Measurements from ENCODE around the gene PLIN4.

PLIN4 gene

DNA sequence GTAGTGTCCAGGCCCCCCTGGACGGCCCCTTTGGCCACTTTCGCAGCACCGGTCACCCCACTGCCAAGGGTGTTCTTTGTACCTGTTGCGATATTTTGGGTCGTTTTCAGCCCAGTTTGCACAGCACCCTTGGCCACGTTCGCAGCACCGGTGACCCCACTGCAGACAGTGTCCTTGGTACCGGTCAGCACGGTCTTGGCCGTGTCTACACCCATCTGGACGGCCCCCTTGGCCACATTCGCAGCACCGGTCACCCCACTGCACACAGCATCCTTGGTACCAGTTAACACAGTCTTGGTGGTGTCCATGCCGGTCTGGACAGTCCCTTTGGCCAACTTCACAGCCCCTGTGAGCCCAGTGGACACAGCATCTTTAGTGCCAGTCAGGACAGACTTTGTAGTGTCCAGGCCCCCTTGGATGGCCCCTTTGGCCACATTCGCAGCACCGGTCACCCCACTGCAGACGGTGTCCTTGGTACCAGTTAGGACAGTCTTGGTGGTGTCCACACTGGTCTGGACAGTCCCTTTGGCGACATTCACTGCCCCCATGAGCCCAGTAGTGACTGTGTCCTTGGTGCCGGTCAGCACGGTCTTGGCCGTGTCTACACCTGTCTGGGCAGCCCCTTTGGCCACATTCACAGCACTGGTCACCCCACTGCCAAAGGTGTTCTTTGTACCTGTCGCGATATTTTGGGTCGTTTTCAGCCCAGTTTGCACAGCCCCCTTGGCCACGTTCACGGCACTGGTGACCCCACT lies 6.8 kb downstream of the PLIN4 start:
- Mint-ChIP-seq H3K9me3 (no peaks in the 10 kb centered on the region), H3K4me3 (no peak overlapping the region), H3K27ac (no peak overlapping the region), H3K27me3 (peaks cover 0 to 5% of the 10 kb centered on the region in 2 donors), H3K4me1 (no peaks in the 10 kb centered on the region), H3K36me3 (peaks cover 4 to 8% of the 10 kb centered on the region in 2 donors)
- ATAC-seq (replicated peaks), result no peak
- no peak for DNase-seq

DNA sequence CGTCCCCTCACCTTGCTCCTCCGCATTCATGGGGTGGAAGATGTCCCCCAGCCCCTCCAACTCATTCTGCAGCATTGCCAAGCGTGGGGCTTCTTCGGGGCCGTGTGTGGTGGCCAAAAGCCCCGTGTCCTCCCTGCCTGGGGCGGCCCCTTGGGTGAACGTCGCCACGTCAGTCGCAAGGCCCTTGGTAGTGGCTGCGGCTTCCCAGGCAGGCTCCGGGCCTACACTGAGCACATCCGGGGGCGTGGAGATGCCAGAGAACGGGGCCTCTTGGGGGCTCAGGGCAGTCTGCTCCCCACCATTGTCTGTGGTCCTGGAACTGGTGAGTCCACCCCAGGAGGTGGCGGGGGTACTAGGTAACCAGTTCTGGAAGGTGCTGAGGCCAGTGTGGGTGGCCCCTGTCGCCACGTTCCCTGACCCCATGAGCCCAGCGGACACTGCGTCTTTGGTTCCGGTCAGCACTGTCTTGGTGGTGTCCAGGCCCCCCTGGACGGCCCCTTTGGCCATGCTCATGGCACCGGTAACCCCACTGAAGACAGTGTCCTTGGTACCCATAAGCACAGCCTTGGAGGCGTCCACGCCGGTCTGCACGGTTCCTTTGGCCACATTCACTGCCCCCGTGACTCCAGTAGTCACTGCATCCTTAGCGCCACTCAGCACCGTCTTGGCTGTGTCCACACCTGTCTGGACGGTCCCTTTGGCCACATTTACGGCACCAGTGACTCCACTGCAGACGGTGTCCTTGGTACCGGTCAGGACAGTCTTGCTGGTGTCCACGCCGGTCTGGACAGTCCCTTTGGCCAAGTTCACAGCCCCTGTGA lies 7.6 kb downstream of the PLIN4 start:
- H3K9me3 Mint-ChIP-seq, result peaks cover 0 to 1% of the 10 kb centered on the region in 2 donors
- ATAC-seq (replicated peaks), result no peak
- H3K4me3 Mint-ChIP-seq, result no peak overlapping the region
- H3K4me1 Mint-ChIP-seq, result peaks cover under 1 to 2% of the 10 kb centered on the region in 2 donors
- peaks cover 0 to 4% of the 10 kb centered on the region in 2 donors for H3K27me3 Mint-ChIP-seq
- DNase-seq, result no peak
- H3K36me3 Mint-ChIP-seq, result peaks cover 12 to 16% of the 10 kb centered on the region in 2 donors
- no peak overlapping the region for H3K27ac Mint-ChIP-seq

DNA sequence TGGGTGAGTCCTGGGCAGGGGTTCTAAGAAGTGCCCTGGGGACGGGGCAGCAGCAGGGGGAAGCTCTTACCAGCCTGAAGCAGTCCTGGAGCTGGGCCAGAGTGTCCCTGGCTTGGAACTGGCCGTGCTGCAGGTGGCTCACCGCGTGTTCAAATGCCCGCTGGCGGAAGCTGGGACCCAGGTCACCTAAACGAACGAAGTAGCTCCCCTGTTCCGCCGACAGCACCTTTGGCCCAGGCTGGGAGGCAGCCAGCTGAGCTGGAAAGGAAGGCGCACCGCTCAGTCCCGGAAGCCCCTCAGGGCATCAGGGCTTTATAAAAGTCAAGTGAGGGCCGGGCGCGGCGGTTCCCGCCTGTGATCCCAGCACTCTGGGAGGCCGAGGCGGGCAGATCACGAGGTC lies 9.6 kb downstream of the PLIN4 start:
- H3K4me3 Mint-ChIP-seq, result no peak overlapping the region
- no peak for ATAC-seq (replicated peaks)

DNA sequence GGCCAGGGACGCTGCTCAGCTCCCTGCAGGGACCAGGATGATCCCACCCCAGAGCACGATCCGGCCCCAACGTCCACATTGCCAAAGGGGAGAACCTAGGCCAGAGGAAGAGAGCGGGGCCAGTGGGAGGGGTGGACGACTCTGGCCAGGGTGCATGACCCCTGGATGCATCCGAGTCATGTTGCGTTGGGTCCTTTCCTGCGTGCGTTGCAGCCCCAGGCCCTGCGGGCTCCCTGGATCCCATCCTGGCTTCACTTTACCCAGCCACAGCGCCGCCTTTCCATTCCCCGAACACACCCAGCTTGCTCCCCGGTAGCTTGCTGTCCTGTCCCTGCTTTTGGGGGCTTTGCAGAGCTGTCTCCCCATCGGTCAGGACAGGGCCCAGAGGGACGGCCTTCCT lies 10.5 kb downstream of the PLIN4 start:
- DNase-seq (no peak), ATAC-seq (replicated peaks) (no peak)
- peaks cover 29 to 33% of the 10 kb centered on the region in 2 donors for H3K36me3 Mint-ChIP-seq
- H3K27ac Mint-ChIP-seq, result peak overlapping the region; percentile 25
- H3K4me1 Mint-ChIP-seq, result peaks cover 2 to 12% of the 10 kb centered on the region in 2 donors
- H3K27me3 Mint-ChIP-seq, result no peaks in the 10 kb centered on the region
- H3K9me3 Mint-ChIP-seq, result peaks cover 0 to 1% of the 10 kb centered on the region in 2 donors
- no peak overlapping the region for H3K4me3 Mint-ChIP-seq

More for the DNA sequence above, 9.6 kb downstream of the PLIN4 start:
- Mint-ChIP-seq H3K36me3 (peaks cover 29 to 32% of the 10 kb centered on the region in 2 donors), H3K4me1 (peaks cover 2 to 12% of the 10 kb centered on the region in 2 donors), H3K27me3 (no peaks in the 10 kb centered on the region), H3K9me3 (peaks cover 0 to 1% of the 10 kb centered on the region in 2 donors), H3K27ac (no peak overlapping the region)
- no peak for DNase-seq

DNA sequence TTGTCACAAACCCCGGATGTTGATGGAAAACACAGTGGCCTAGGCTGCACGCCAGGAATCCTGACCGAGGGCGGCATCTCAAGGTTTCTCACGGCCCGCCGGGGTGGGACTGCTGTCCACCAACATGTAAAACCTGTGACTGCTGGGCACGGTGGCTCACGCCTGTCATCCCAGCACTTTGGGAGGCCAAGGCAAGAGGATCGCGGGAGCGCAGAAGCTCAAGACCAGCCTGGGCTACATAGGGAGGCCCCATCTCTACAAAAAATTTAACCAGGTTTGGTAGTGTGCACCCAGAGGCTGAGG lies 11.2 kb downstream of the PLIN4 start:
- Mint-ChIP-seq H3K27me3 (no peaks in the 10 kb centered on the region), H3K36me3 (peaks cover 31 to 35% of the 10 kb centered on the region in 2 donors), H3K4me1 (peaks cover 2 to 12% of the 10 kb centered on the region in 2 donors), H3K4me3 (no peak overlapping the region), H3K9me3 (peaks cover 0 to 1% of the 10 kb centered on the region in 2 donors), H3K27ac (no peak overlapping the region)
- DNase-seq (no peak), ATAC-seq (replicated peaks) (no peak)

DNA sequence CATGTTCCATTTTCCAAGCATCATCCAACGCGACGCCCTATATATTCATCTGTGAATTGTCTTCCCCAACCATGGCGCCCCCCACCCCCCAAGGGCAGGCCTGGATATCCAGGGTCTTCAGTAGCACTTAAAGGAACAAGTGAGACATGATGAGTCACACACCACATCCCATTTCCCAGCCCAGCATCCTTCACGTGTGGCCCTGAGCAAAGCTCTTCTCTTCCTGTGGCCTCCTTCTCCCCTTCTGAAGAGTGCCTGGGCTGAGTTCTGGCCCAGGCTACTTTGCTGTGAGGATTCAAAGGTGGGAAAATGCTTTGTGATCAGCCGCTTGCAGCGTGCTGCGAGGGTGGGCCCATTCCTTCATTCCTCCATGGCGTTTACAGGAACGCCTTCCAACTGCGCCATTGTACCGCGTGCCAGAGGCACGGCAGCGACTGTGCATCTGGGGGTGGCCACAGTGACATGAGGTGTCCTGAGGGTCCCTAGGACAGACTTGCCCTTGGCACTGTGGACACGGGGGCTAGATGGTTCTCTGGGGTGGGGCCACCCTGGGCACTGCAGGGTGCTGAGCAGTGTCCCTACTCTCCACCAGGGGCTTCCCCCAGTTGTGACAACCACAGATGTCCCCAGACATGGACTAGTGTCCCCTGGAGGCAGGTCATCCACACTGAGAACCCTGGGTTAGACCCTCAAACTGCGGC lies 11.7 kb downstream of the PLIN4 start:
- H3K27ac Mint-ChIP-seq, result no peak overlapping the region
- no peaks in the 10 kb centered on the region for H3K27me3 Mint-ChIP-seq
- H3K4me3 Mint-ChIP-seq, result no peak overlapping the region
- peaks cover 32 to 35% of the 10 kb centered on the region in 2 donors for H3K36me3 Mint-ChIP-seq
- no peak for DNase-seq
- ATAC-seq (replicated peaks), result no peak
- peaks cover 0 to 1% of the 10 kb centered on the region in 2 donors for H3K9me3 Mint-ChIP-seq
- peaks cover 2 to 12% of the 10 kb centered on the region in 2 donors for H3K4me1 Mint-ChIP-seq

DNA sequence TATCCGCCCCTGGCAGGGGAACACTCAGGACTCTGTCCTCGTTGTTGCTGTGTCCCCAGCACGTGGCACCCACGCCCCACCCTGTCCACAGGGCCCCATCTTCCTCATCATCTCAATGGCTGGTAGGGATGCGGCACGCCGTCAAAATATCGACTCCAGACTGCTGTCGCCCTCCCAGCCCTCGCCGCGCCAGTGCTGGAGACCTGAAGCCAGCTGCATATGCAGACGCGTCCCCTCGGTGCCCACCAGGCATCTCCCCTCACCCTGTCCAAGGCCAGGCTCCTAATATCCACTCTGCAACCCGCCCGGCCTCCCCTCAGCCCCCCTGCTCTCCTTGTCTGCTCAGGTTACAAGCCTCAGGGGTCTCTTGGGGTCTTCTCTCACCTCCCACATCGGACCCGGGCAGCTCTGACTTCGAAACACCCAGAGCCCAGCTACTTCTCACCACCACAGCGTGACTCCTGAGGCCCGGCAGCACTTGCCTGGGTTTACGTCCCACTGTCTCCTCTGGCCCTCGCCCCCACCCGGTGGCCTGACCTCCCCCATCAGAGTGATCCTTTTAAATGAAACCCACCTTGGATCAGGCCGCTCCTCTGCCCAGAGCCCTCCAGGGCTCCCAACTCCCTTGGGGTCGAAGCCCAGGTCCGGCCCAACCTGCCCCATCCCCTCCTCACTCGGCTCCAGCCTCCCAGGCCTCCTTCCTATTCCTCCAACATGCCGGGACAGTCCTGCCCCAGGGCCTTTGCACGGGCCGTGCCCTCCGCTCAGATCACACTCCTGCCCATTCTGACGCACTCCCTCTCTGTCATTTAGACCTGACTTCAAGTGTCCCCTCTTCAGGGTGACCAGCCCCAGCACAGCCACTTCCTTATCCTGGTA lies 12.5 kb downstream of the PLIN4 start:
- peaks cover 2 to 12% of the 10 kb centered on the region in 2 donors for H3K4me1 Mint-ChIP-seq
- no peak for ATAC-seq (replicated peaks)
- no peak for DNase-seq
- H3K27ac Mint-ChIP-seq, result peak overlapping the region; percentile 4
- no peak overlapping the region for H3K4me3 Mint-ChIP-seq
- no peaks in the 10 kb centered on the region for H3K27me3 Mint-ChIP-seq
- H3K9me3 Mint-ChIP-seq, result peaks cover 0 to 1% of the 10 kb centered on the region in 2 donors
- peaks cover 32 to 37% of the 10 kb centered on the region in 2 donors for H3K36me3 Mint-ChIP-seq

DNA sequence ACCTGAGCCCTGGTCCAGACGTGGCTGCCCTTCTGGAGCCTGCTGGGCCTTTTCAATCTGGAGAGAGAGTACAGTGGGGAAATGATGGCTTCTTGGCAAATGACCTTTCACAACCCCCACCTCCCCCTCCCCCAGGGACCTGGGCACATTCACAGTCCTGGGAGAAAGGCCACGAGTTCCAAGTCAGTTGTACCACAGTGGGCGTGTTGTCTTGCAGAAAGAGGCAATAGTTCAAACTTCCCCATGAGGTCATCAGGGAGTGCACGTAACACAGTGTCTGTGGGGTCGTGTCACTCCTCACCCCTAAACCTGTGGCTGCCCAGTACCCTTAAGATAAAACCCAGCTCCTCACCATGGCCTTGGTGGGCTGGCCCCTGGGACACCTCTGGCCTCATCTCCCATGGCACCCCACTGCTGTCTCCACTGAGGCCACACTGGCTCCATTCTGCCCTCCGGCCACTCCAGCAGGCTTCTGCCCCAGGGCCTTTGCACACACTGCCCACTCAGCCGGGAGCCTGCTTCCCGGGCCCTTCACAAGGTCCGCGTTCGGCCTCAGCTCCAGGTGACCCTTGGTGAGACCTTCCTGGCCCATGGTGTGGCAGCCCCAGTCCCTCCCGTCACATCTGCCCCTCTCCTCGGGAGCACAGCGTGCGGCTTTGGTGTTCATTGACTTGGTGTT lies 13.3 kb downstream of the PLIN4 start:
- no peaks in the 10 kb centered on the region for H3K27me3 Mint-ChIP-seq
- H3K9me3 Mint-ChIP-seq, result peaks cover 0 to 1% of the 10 kb centered on the region in 2 donors
- H3K4me3 Mint-ChIP-seq, result no peak overlapping the region
- H3K4me1 Mint-ChIP-seq, result peaks cover 2 to 12% of the 10 kb centered on the region in 2 donors
- H3K27ac Mint-ChIP-seq, result no peak overlapping the region
- DNase-seq, result no peak
- ATAC-seq (replicated peaks), result peak in 1 of 2 donors; percentile 32
- peaks cover 37 to 42% of the 10 kb centered on the region in 2 donors for H3K36me3 Mint-ChIP-seq

DNA sequence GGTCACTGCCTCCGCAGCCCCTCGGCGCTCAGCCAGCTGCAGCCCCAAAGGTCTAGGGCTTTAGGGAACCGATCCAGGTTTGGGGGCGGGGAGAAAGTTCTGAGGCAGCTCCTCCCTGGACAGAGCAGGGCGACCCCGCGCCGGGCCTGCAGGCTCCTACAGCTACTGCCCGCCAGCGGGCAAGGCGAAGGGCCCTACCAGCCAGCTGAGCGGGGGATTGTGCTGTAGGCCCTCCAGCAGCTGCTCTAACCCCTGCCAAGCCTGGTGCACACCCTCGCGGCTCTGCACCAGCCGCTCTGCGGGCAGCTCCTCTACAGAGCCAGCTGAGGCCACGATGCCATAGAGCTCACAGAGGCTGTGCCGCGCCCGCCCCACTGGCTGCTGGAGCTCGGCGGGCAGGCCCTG lies 14.0 kb downstream of the PLIN4 start:
- no peak for DNase-seq
- Mint-ChIP-seq H3K27ac (no peak overlapping the region), H3K36me3 (peaks cover 40 to 49% of the 10 kb centered on the region in 2 donors), H3K9me3 (peaks cover 0 to 1% of the 10 kb centered on the region in 2 donors), H3K4me1 (peaks cover 2 to 12% of the 10 kb centered on the region in 2 donors), H3K27me3 (no peaks in the 10 kb centered on the region), H3K4me3 (no peak overlapping the region)
- no peak for ATAC-seq (replicated peaks)

DNA sequence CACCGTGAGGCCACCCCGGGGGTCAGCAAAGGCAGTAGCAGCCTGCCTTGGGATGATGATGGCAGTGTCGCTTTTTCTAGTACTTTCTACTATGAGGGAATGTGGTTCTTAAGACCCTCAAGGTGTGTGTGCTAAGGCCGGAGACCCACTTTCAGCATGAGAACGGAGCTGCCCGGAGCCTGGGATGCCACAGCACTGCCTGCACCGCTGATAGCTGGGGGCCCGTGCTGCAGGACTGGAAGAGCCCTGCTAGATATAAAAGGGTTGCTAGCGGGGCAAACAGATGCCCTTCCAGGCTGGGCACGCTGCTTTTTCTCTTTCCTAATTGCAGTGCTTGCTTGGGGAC lies 14.5 kb downstream of the PLIN4 start:
- Mint-ChIP-seq H3K27me3 (no peaks in the 10 kb centered on the region), H3K4me3 (no peak overlapping the region), H3K9me3 (peaks cover 0 to 1% of the 10 kb centered on the region in 2 donors), H3K27ac (no peak overlapping the region), H3K36me3 (peaks cover 40 to 52% of the 10 kb centered on the region in 2 donors), H3K4me1 (peaks cover 2 to 12% of the 10 kb centered on the region in 2 donors)
- DNase-seq (no peak), ATAC-seq (replicated peaks) (no peak)

DNA sequence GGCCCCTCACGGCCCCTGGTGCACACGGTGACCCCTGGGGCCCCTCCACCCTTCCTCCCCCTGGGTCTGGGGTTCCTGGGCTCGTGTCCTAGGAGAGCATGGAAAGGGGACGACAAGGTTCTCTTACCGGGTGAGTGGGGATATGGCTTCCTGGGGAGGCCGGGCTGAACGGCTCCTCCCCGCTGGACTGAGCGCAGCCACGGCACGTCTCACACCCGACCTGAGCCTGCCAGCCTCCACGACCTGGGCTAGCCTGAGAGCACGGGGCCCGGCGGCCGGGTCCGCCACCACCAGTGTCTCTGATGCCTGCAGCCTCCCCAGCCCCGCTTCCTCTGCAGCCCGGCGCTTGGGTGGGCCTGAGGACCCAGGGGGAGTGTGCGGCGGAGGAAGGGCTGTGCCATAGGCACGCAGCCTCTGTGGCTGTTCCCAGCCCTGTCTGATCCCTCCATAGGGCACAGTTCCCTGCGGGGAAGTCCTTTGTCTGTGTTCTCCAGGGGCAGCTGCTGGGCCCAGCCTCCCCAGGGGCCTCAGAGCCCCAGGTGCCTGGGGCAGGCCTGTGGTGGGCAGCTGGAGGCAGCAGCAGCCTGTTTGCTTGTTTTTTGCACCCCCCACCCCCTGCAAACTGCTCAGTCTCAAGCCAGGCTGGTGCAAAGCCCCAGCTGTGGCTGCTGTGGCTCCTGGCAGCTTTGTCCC lies 15.0 kb downstream of the PLIN4 start:
- DNase-seq (no peak), ATAC-seq (replicated peaks) (no peak)
- H3K27ac Mint-ChIP-seq, result no peak overlapping the region
- H3K27me3 Mint-ChIP-seq, result no peaks in the 10 kb centered on the region
- H3K4me3 Mint-ChIP-seq, result no peak overlapping the region
- peaks cover 2 to 12% of the 10 kb centered on the region in 2 donors for H3K4me1 Mint-ChIP-seq
- peaks cover 45 to 51% of the 10 kb centered on the region in 2 donors for H3K36me3 Mint-ChIP-seq
- H3K9me3 Mint-ChIP-seq, result peaks cover 0 to 1% of the 10 kb centered on the region in 2 donors

DNA sequence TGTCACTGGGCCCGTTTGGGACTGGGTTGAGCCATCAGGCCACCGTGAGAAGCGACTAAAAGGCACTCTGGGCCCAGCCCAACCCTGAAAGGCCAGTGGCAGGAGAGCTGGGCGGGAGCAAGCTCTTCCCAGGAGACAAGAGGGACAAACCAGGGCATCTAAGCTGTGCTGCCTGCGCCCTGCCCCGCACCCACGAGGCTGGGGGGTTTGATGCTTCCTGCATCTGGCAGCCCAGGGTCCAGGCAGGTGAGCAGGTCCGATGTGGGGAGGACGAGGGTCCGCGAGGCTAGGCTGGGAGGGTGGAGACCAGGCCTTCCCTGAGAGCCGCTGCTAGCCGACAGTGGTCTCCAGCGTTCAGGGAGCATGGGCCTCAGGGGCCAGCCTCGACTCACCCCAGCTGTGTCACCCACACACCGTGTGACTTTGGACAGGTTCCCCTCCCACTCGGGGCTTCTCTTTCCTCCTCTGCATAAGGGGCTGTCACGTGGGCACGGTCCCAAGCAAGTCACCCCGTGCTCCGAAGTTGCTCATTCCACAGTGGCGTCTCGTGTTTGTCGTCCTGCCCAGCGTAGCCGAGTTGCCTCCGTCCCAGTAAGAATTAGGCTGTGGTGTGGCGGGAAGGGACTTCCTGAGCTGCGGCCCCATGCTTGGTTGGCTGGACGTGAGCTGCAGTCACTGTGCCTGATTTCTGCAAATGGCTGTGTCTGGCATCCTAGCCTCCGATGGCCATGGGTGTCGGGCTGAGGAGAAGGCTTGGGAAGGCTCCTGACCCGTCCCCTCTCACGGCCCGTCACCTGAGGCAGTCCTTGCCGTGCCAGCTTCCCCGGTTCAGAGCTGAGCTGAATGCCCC lies 15.8 kb downstream of the PLIN4 start:
- DNase-seq, result no peak
- no peaks in the 10 kb centered on the region for H3K27me3 Mint-ChIP-seq
- no peak for ATAC-seq (replicated peaks)
- H3K4me1 Mint-ChIP-seq, result peaks cover 2 to 12% of the 10 kb centered on the region in 2 donors
- H3K36me3 Mint-ChIP-seq, result peaks cover 50 to 55% of the 10 kb centered on the region in 2 donors
- H3K9me3 Mint-ChIP-seq, result peaks cover 0 to 1% of the 10 kb centered on the region in 2 donors
- no peak overlapping the region for H3K27ac Mint-ChIP-seq
- H3K4me3 Mint-ChIP-seq, result no peak overlapping the region
